Neuronal stem cell (in vitro differentiated cells): Measurements from ENCODE around the gene ZNF445.
"Not testable (repeated sequence)": the region's sequence is repeated elsewhere in the genome, so short reads cannot be mapped to it uniquely, and the experiment has no call there.

Experiments used
- DNase-seq: peaks from one replicate; pipeline ENCODE4 v3.0.0-alpha.2; 2013; ENCODE audit warnings: low spot score
- H2AFZ ChIP-seq: one replicate; pipeline ENCODE4 v1.6.1; 2013; ENCODE audit warnings: mild to moderate bottlenecking, low read length, inconsistent platforms
- H2AK5ac ChIP-seq: 2 replicates; pipeline ENCODE4 v1.6.1; 2013; ENCODE audit warnings: low read depth, mild to moderate bottlenecking, inconsistent platforms, low read length, moderate library complexity, mixed read lengths
- H2BK120ac ChIP-seq: 2 replicates; pipeline ENCODE4 v1.6.1; 2013; ENCODE audit warnings: low read depth, mild to moderate bottlenecking, inconsistent platforms, low read length, moderate library complexity, mixed read lengths
- H2BK12ac ChIP-seq: one replicate; pipeline ENCODE4 v1.6.1; 2013; ENCODE audit warnings: low read length, inconsistent platforms
- H2BK15ac ChIP-seq: 2 replicates; pipeline ENCODE4 v1.6.1; 2013; ENCODE audit warnings: mild to moderate bottlenecking, low read length, inconsistent platforms, mixed read lengths
- H2BK5ac ChIP-seq: one replicate; pipeline ENCODE4 v1.6.1; 2013; ENCODE audit warnings: inconsistent platforms, mild to moderate bottlenecking, low read length, moderate library complexity
- H3K14ac ChIP-seq: one replicate; pipeline ENCODE4 v1.6.1; 2013; ENCODE audit warnings: low read length, inconsistent platforms
- H3K18ac ChIP-seq: 2 replicates; pipeline ENCODE4 v1.6.1; 2013; ENCODE audit warnings: low read length, inconsistent platforms
- H3K23ac ChIP-seq: 2 replicates; pipeline ENCODE4 v1.6.1; 2013; ENCODE audit warnings: low read depth, mild to moderate bottlenecking, mixed read lengths, low read length, inconsistent platforms; ENCODE audit not compliant: poor library complexity
- H3K27ac ChIP-seq: replicated peaks from 3 replicates; pipeline ENCODE4 v1.5.1; 2013; ENCODE audit warnings: low read length, inconsistent platforms
- H3K27me3 ChIP-seq, 3 experiments: 2 replicates each; pipeline ENCODE4 v1.6.1; 2013; ENCODE audit warnings: low read length in 3 of 3, mild to moderate bottlenecking in 2 of 3, inconsistent platforms in 1 of 3, low read depth in 1 of 3, mixed read lengths in 1 of 3, moderate library complexity in 1 of 3; ENCODE audit not compliant: control insufficient read depth in 3 of 3, insufficient read depth in 3 of 3
- H3K36me3 ChIP-seq, 2 donors: replicated peaks in 1 of 2; 2 replicates each; pipeline ENCODE4 v1.6.1; 2013; ENCODE audit warnings: low read length in 2 of 2; ENCODE audit not compliant: control insufficient read depth in 2 of 2, insufficient read depth in 2 of 2
- H3K4ac ChIP-seq: 2 replicates; pipeline ENCODE4 v1.6.1; 2013; ENCODE audit warnings: inconsistent platforms, mild to moderate bottlenecking, low read length, moderate library complexity
- H3K4me1 ChIP-seq, 2 donors: 1 replicate in 1 of 2; 2 replicates in 1 of 2; pipeline ENCODE4 v1.6.1; 2013; ENCODE audit warnings: low read length in 2 of 2, low read depth in 1 of 2; ENCODE audit not compliant: control insufficient read depth in 2 of 2, insufficient read depth in 1 of 2
- H3K4me2 ChIP-seq: one replicate; pipeline ENCODE4 v1.6.1; 2013; ENCODE audit warnings: mild to moderate bottlenecking, low read length, inconsistent platforms; ENCODE audit not compliant: insufficient read depth, poor library complexity, severe bottlenecking
- H3K4me3 ChIP-seq, 2 donors: 2 replicates each; pipeline ENCODE4 v1.5.1; 2013; ENCODE audit warnings: low read length in 2 of 2, mild to moderate bottlenecking in 2 of 2, inconsistent platforms in 1 of 2, moderate library complexity in 1 of 2
- H3K79me1 ChIP-seq: one replicate; pipeline ENCODE4 v1.6.1; 2013; ENCODE audit warnings: low read depth, mild to moderate bottlenecking, inconsistent platforms, low read length, moderate library complexity
- H3K9ac ChIP-seq: one replicate; pipeline ENCODE4 v1.6.1; 2013; ENCODE audit warnings: mild to moderate bottlenecking, low read depth, low read length, inconsistent platforms; ENCODE audit not compliant: poor library complexity
- H3K9me3 ChIP-seq, 2 donors: replicated peaks in 1 of 2; 2 replicates each; pipeline versions ENCODE3 to v1.6.1; 2013; ENCODE audit warnings: low read length in 2 of 2, mild to moderate bottlenecking in 2 of 2, inconsistent platforms in 1 of 2, low read depth in 1 of 2, mixed read lengths in 1 of 2, moderate library complexity in 1 of 2; ENCODE audit not compliant: control insufficient read depth in 2 of 2, insufficient read depth in 1 of 2
- H4K8ac ChIP-seq: one replicate; pipeline ENCODE4 v1.6.1; 2013; ENCODE audit warnings: low read depth, mild to moderate bottlenecking, inconsistent platforms, low read length, moderate library complexity
- H4K91ac ChIP-seq: one replicate; pipeline ENCODE4 v1.6.1; 2013; ENCODE audit warnings: low read length, low read depth, mild to moderate bottlenecking, inconsistent platforms; ENCODE audit not compliant: poor library complexity
- WGBS, 2 donors: extraction: QIAGEN DNeasy Blood & Tissue Kit; methylation state at CpG; one replicate each; pipeline ENCODE4 v1.1.7; 2013; ENCODE audit warnings: missing lambda C conversion rate in 2 of 2, mixed read lengths in 1 of 2; ENCODE audit not compliant: insufficient read length in 2 of 2, insufficient replicate concordance in 1 of 2; ENCODE audit errors: extremely low coverage in 2 of 2; 5-methylcytosine and 5-hydroxymethylcytosine counted together

The ZNF445 gene

DNA sequence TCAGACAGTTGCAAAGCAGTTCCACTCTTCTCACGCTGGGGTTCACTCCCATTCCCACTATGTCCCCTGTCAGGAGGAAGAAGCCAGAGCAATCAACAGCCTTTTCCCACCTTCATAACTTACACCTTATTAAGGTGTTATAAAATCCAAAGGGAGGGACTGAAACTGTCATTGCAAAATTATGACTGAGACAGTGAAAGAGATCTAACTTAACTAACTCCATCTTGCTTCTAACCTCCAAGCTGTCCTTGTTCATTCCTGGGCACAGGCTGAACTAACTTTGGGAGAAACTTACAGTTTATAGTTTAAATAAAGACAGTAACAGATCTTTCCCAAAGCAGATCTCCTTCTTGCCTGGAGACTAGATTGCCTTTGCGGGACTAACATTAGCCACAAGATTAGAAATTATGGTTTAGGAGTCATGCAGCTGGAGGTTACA, 9.4 kb downstream of the ZNF445 start:
- DNase-seq, H3K27ac ChIP-seq, H4K91ac ChIP-seq, H3K9ac ChIP-seq, H3K4me3 ChIP-seq, H2BK15ac ChIP-seq, H2BK5ac ChIP-seq, H2BK12ac ChIP-seq, H3K27me3 ChIP-seq, H3K18ac ChIP-seq, H2AFZ ChIP-seq, H3K4me1 ChIP-seq, H3K4me2 ChIP-seq, H2AK5ac ChIP-seq, H4K8ac ChIP-seq, H2BK120ac ChIP-seq, H3K4ac ChIP-seq, H3K9me3 ChIP-seq, H3K79me1 ChIP-seq, H3K23ac ChIP-seq, H3K14ac ChIP-seq: not testable (repeated sequence)
- H3K36me3 ChIP-seq: peaks cover 13 to 94% of the 10 kb centered on the region in 2 donors
- no CpG with 5 or more reads among the region's 2 CpGs for WGBS, 2 donors

GRCh38 chr3:44467241-44467640, 10.2 kb downstream of the ZNF445 start:
- no peak overlapping the region for H3K23ac ChIP-seq
- H2AK5ac ChIP-seq: no peak overlapping the region
- peaks cover 0 to 3% of the 10 kb centered on the region in 2 donors for H3K4me1 ChIP-seq
- no peak overlapping the region for H4K91ac ChIP-seq
- no peak overlapping the region for H3K18ac ChIP-seq
- H3K36me3 ChIP-seq: peaks cover 13 to 95% of the 10 kb centered on the region in 2 donors
- no peak overlapping the region for H2BK15ac ChIP-seq
- H3K9me3 ChIP-seq: peaks cover 4 to 9% of the 10 kb centered on the region in 2 donors
- no peak overlapping the region for H2AFZ ChIP-seq
- H2BK120ac ChIP-seq: no peak overlapping the region
- no peak overlapping the region for H3K9ac ChIP-seq
- no peak overlapping the region for H3K4me2 ChIP-seq
- WGBS, 2 donors: no CpG with 5 or more reads among the region's 1 CpG
- no peak overlapping the region for H3K27ac ChIP-seq
- H2BK12ac ChIP-seq: no peak overlapping the region
- H3K4me3 ChIP-seq: no peak overlapping the region
- no peak overlapping the region for H4K8ac ChIP-seq
- H3K27me3 ChIP-seq: no peaks in the 10 kb centered on the region
- H2BK5ac ChIP-seq: no peak overlapping the region
- no peak for DNase-seq
- H3K14ac ChIP-seq: no peak overlapping the region
- H3K79me1 ChIP-seq: peaks cover 6% of the 10 kb centered on the region
- no peak overlapping the region for H3K4ac ChIP-seq

DNA sequence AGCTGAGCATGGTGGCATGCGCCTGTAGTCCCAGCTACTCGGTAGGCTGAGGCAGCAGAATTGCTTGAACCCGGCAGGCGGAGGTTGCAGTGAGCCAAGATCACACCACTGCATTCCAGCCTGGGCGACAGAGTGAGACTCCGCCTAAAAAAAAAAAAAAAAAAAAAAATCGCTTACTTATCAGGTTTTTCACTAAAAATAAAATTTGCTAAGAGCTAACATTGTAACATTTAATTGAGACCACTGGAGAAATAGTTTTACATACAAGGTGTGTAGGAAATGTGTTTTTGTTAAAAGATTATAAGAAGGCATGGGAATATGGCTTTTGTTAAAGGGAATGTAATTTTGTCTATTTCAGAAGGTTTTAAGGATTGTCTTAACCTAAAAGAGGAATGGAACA, 12.6 kb downstream of the ZNF445 start:
- peaks cover 14 to 24% of the 10 kb centered on the region in 2 donors for H3K9me3 ChIP-seq
- not testable (repeated sequence) for H3K27me3 ChIP-seq, H3K4me1 ChIP-seq, H3K79me1 ChIP-seq, H3K14ac ChIP-seq, H2AFZ ChIP-seq, H2BK120ac ChIP-seq, H3K27ac ChIP-seq, H2BK5ac ChIP-seq, H2BK12ac ChIP-seq, H4K8ac ChIP-seq, H3K4me2 ChIP-seq, H3K9ac ChIP-seq, DNase-seq, H3K4me3 ChIP-seq, H4K91ac ChIP-seq, H3K18ac ChIP-seq, H3K23ac ChIP-seq, H2BK15ac ChIP-seq, H2AK5ac ChIP-seq, H3K4ac ChIP-seq
- peaks cover 23 to 91% of the 10 kb centered on the region in 2 donors for H3K36me3 ChIP-seq
- no CpG with 5 or more reads among the region's 7 CpGs for WGBS, 2 donors

GRCh38 chr3:44464509-44464908, 13.0 kb downstream of the ZNF445 start:
- no peak overlapping the region for H2BK15ac ChIP-seq
- H2AFZ ChIP-seq: no peak overlapping the region
- no peak overlapping the region for H4K8ac ChIP-seq
- H4K91ac ChIP-seq: no peak overlapping the region
- no peak overlapping the region for H3K23ac ChIP-seq
- H2BK12ac ChIP-seq: no peak overlapping the region
- no peak overlapping the region for H3K9ac ChIP-seq
- H3K79me1 ChIP-seq: peaks cover 2% of the 10 kb centered on the region
- no CpG with 5 or more reads among the region's 7 CpGs for WGBS, 2 donors
- no peak overlapping the region for H3K4ac ChIP-seq
- H2AK5ac ChIP-seq: no peak overlapping the region
- no peak overlapping the region for H3K18ac ChIP-seq
- no peaks in the 10 kb centered on the region for H3K27me3 ChIP-seq
- H2BK120ac ChIP-seq: no peak overlapping the region
- peaks cover 14 to 23% of the 10 kb centered on the region in 2 donors for H3K9me3 ChIP-seq
- no peak overlapping the region for H3K27ac ChIP-seq
- no peak overlapping the region for H3K14ac ChIP-seq
- H2BK5ac ChIP-seq: no peak overlapping the region
- peaks cover 0 to 3% of the 10 kb centered on the region in 2 donors for H3K4me1 ChIP-seq
- H3K4me2 ChIP-seq: no peak overlapping the region
- H3K36me3 ChIP-seq: peaks cover 23 to 90% of the 10 kb centered on the region in 2 donors
- H3K4me3 ChIP-seq: no peak overlapping the region
- no peak for DNase-seq
